GM21423 (cell line): Measurements from ENCODE around the gene PSMG2.
"Not testable (repeated sequence)": the region's sequence is repeated elsewhere in the genome, so short reads cannot be mapped to it uniquely, and the experiment has no call there.

Experiments used
- ATAC-seq: cut with Tn5 transposase; IDR thresholded peaks from one replicate; pipeline ENCODE4 v1.9.1; 2021; ENCODE audit warnings: mild to moderate bottlenecking, moderate library complexity; ENCODE audit not compliant: unreplicated experiment

The PSMG2 gene

GRCh38 chr18:12758566-12758965 lies 55.7 kb downstream of the PSMG2 start:
- ATAC-seq: not testable (repeated sequence)

DNA sequence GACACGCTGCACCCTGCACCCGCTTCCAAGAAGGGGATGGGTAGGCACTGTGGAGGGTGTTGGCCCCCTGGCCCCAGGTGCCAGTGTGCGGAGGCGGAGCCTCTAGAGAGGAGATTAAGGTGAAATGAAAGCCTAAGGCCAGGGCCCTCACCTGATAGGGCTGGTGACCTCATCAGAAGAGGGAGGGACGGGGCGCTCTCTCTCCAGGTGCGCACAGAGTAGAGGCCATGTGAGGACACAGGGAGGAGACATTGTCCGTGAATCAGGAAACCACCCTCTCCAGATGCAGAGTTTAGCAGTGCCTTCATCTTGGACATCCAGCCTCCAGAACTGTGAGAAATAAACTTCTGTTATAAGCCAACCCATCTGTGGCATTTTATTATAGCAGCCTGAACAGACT lies 62.3 kb downstream of the PSMG2 start:
- ATAC-seq: no peak

GRCh38 chr18:12765586-12765985 lies 62.7 kb downstream of the PSMG2 start:
- no peak for ATAC-seq

GRCh38 chr18:12766986-12767433 lies 64.2 kb downstream of the PSMG2 start:
- no peak for ATAC-seq

DNA sequence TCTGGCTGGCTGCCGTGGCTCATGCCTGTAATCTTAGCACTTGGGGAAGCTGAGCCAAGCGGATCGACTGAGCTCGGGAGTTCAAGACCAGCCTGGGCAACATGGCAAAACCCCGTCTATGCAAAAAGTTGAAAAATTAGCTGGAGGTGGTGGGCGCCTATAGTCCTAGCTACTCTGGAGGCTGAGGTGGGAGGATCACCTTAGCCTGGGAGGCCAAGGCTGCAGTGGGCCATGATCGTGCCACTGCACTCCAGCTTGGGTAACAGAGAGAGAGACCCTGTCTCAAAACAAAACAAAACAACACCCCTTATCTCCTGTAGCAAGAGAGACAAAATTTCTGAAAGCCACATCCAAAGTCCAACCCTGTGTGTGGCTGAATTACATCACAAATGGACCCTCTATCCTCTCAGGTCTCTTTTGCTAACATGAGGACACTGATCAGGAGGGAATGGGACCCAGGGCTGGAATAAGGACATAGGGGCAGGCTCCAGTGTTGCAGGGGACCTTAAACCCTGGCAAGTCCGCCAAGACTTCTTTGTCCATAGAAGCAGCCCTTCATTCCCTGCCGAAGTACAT lies 64.8 kb downstream of the PSMG2 start:
- ATAC-seq: no peak

- no peak for ATAC-seq
Observed at GRCh38 chr18:12768625-12769024, 65.8 kb downstream of the PSMG2 start.

GRCh38 chr18:12769136-12769535 lies 66.3 kb downstream of the PSMG2 start:
- no peak for ATAC-seq

DNA sequence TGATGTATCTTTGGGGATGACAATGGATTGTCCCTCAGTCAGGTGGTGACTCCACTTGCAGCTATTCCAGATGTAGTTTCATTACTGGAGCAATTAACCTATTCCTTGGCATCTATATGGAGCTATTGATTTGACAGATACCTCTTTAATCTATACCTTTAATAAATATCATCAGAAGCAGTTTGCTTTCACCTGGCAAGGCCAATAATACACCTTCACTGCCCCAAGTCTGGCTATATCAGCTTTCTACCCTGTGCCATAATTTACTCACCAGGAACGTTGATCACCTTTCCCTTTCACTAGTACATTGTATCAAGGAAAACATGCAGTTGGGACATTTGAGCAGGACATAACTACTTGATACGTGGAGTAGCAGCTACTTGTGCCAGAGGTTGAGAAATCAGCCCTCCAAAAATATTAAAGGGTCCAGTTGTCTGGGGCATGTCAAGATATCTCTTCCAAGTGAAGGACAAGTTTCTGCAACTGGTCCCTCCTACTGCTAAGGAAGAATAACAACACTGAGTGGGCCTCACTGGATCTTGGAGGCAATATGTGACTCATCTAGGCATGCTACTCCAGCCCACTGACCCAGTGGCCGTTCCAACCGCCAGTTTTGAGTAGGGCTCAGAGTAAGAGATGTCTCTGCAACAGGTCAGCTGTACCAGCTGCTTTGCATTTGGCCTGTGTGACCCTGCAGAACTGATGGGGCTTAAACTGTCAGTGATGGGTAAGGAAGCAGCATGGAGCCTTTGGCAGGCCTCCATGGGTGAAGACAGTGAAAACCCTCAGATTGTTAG lies 67.0 kb downstream of the PSMG2 start:
- ATAC-seq: no peak

GRCh38 chr18:12770469-12771219 lies 67.8 kb downstream of the PSMG2 start:
- ATAC-seq: no peak

GRCh38 chr18:12772111-12772510 lies 69.3 kb downstream of the PSMG2 start:
- no peak for ATAC-seq

GRCh38 chr18:12773369-12773768 lies 70.5 kb downstream of the PSMG2 start:
- no peak for ATAC-seq

GRCh38 chr18:12774982-12775381 lies 72.1 kb downstream of the PSMG2 start:
- no peak for ATAC-seq
